AG08396 (cell line): ENCODE data around the gene MYL6.
A peak's percentile ranks its signal among the peaks of the same experiment; 100 is the strongest.

Experiments used
- DNase-seq: peaks from one replicate; pipeline ENCODE4 v3.0.0; 2012; ENCODE audit warnings: low spot score, mixed read lengths

Gene MYL6

GRCh38 chr12:56189099-56189917 is 31.1 kb downstream of the MYL6 start, which contains the start of gene SMARCC2:
SMARCC2 (minus strand) TSS chr12:56189483; CDS start chr12:56189461, 22 bp downstream.
- peak; percentile 96 for DNase-seq

- DNase-seq = peak; percentile 82
Observed at GRCh38 chr12:56189918-56190694, 31.9 kb downstream of the MYL6 start.

- DNase-seq = no peak
Observed at GRCh38 chr12:56190695-56191155, 32.6 kb downstream of the MYL6 start.

GRCh38 chr12:56192582-56192981 is 34.4 kb downstream of the MYL6 start:
- no peak for DNase-seq

GRCh38 chr12:56193025-56193578 is 34.9 kb downstream of the MYL6 start:
- peak; percentile 67 for DNase-seq

GRCh38 chr12:56196818-56197550 is 38.8 kb downstream of the MYL6 start:
- peak; percentile 67 for DNase-seq

- DNase-seq = no peak
Observed at GRCh38 chr12:56197921-56198635, 39.9 kb downstream of the MYL6 start.

- DNase-seq = no peak
Observed at GRCh38 chr12:56198836-56199235, 40.7 kb downstream of the MYL6 start.

GRCh38 chr12:56202366-56202765 is 44.2 kb downstream of the MYL6 start:
- DNase-seq = no peak

- DNase-seq = no peak
Observed at GRCh38 chr12:56202838-56203237, 44.7 kb downstream of the MYL6 start.

GRCh38 chr12:56204275-56204674 is 46.1 kb downstream of the MYL6 start:
- no peak for DNase-seq

- DNase-seq = no peak
Observed at GRCh38 chr12:56205445-56205844, 47.3 kb downstream of the MYL6 start.

GRCh38 chr12:56206452-56207166 is 48.5 kb downstream of the MYL6 start:
- no peak for DNase-seq

GRCh38 chr12:56208006-56208405 is 49.8 kb downstream of the MYL6 start:
- no peak for DNase-seq
